Ishikawa (cell line): ENCODE data around the gene DYRK1A.

Source experiments
- CEBPB ChIP-seq: IDR thresholded peaks from 2 replicates; pipeline ENCODE4 v1.6.1; 2012
- CREB1 ChIP-seq: IDR thresholded peaks from 2 replicates; pipeline ENCODE4 v1.6.1; 2012; ENCODE audit warnings: low read depth
- EGR1 ChIP-seq: IDR thresholded peaks from 2 replicates; pipeline ENCODE4 v1.6.1; 2012
- EP300 ChIP-seq: IDR thresholded peaks from 2 replicates; pipeline ENCODE4 v1.6.1; 2012; ENCODE audit warnings: borderline replicate concordance
- FOXM1 ChIP-seq: IDR thresholded peaks from 2 replicates; pipeline ENCODE4 v1.6.1; 2012; ENCODE audit warnings: low read depth, borderline replicate concordance
- MAX ChIP-seq: IDR thresholded peaks from 2 replicates; pipeline ENCODE4 v1.6.1; 2012
- NFIC ChIP-seq: IDR thresholded peaks from 2 replicates; pipeline ENCODE4 v1.6.1; 2012
- RAD21 ChIP-seq: IDR thresholded peaks from 2 replicates; pipeline ENCODE4 v1.6.1; 2012; ENCODE audit warnings: low read depth
- REST ChIP-seq: IDR thresholded peaks from 2 replicates; pipeline ENCODE4 v1.6.1; 2012; ENCODE audit warnings: low read depth, mild to moderate bottlenecking
- TAF1 ChIP-seq: IDR thresholded peaks from 2 replicates; pipeline ENCODE4 v1.6.1; 2012; ENCODE audit warnings: low read depth, mild to moderate bottlenecking
- TCF12 ChIP-seq: IDR thresholded peaks from 2 replicates; pipeline ENCODE4 v1.6.1; 2012; ENCODE audit warnings: low read depth
- TEAD4 ChIP-seq: IDR thresholded peaks from 2 replicates; pipeline ENCODE4 v1.6.1; 2012
- USF1 ChIP-seq: IDR thresholded peaks from 2 replicates; pipeline ENCODE4 v1.6.1; 2012
- YY1 ChIP-seq: IDR thresholded peaks from 2 replicates; pipeline ENCODE4 v1.6.1; 2012; ENCODE audit warnings: low read depth
- ZBTB7A ChIP-seq: IDR thresholded peaks from 2 replicates; pipeline ENCODE4 v1.6.1; 2012; ENCODE audit warnings: low read depth

The DYRK1A gene

GRCh38 chr21:37461479-37461878 is 94.9 kb downstream of the DYRK1A start:
- no peak for TF ChIP-seq USF1
- no peak for TF ChIP-seq CEBPB
- TF ChIP-seq TCF12 = no peak
- TF ChIP-seq EP300 = no peak
- no peak for TF ChIP-seq EGR1
- TF ChIP-seq REST = no peak
- no peak for TF ChIP-seq FOXM1
- no peak for TF ChIP-seq RAD21
- TF ChIP-seq NFIC = no peak
- TF ChIP-seq MAX = no peak
- TF ChIP-seq TEAD4 = no peak
- no peak for TF ChIP-seq CREB1
- no peak for TF ChIP-seq YY1
- TF ChIP-seq TAF1 = no peak
- no peak for TF ChIP-seq ZBTB7A

- TF ChIP-seq TAF1 (no peak), TCF12 (no peak), MAX (no peak), RAD21 (no peak), ZBTB7A (no peak), EP300 (no peak), TEAD4 (no peak), CREB1 (no peak), CEBPB (no peak), FOXM1 (no peak), USF1 (no peak)
Observed at GRCh38 chr21:37462087-37462861, 95.7 kb downstream of the DYRK1A start.

GRCh38 chr21:37463083-37463801 is 96.7 kb downstream of the DYRK1A start:
- TF ChIP-seq CREB1 (no peak), RAD21 (peak; percentile 42; the same call in 1 of the 2 replicates), REST (peak; percentile 64), USF1 (no peak)

- TF ChIP-seq FOXM1 = no peak
- TF ChIP-seq MAX = no peak
- no peak for TF ChIP-seq ZBTB7A
- TF ChIP-seq RAD21 = no peak
- TF ChIP-seq CREB1 = no peak
- no peak for TF ChIP-seq NFIC
- TF ChIP-seq TCF12 = no peak
- no peak for TF ChIP-seq EP300
- TF ChIP-seq EGR1 = no peak
- no peak for TF ChIP-seq TAF1
- no peak for TF ChIP-seq CEBPB
- TF ChIP-seq YY1 = no peak
- no peak for TF ChIP-seq USF1
- TF ChIP-seq TEAD4 = no peak
- TF ChIP-seq REST = no peak
Observed at GRCh38 chr21:37467082-37467481, 100.5 kb downstream of the DYRK1A start.
